HEK293T (cell line): ENCODE measurements around the gene PSAT1.
A peak's percentile ranks its signal among the peaks of the same experiment; 100 is the strongest.

Experiments
- CTCF ChIA-PET: fragments of 350-600 bp; formaldehyde crosslinking; extraction: SDS; loops from one replicate; lab custom pipeline; 2021; ENCODE audit warnings: antibody characterized with exemption, inconsistent platforms; lab: Yijun Ruan, JAX
- POLR2A ChIA-PET: fragments of 350-600 bp; formaldehyde crosslinking; extraction: SDS; loops from one replicate; lab custom pipeline; 2020; ENCODE audit warnings: antibody characterized with exemption, inconsistent platforms; lab: Yijun Ruan, JAX
- DNase-seq: peaks from one replicate; pipeline ENCODE4 v3.0.0; 2012; ENCODE audit warnings: mixed read lengths; ENCODE audit errors: extremely low spot score
- ARNT ChIP-seq: fragments of 450-650 bp; IDR thresholded peaks from 2 replicates; pipeline ENCODE4 v1.6.1; 2017; ENCODE audit warnings: mild to moderate bottlenecking
- BHLHE40 ChIP-seq: fragments of 450-650 bp; IDR thresholded peaks from 2 replicates; pipeline ENCODE4 v1.6.1; 2016; ENCODE audit warnings: mild to moderate bottlenecking, moderate library complexity, borderline replicate concordance
- CTBP1 ChIP-seq: fragments of 450-650 bp; IDR thresholded peaks from 2 replicates; pipeline ENCODE4 v1.6.1; 2016; ENCODE audit warnings: borderline replicate concordance
- ELF4 ChIP-seq: fragments of 450-650 bp; IDR thresholded peaks from 2 replicates; pipeline ENCODE4 v1.6.1; 2017; ENCODE audit warnings: antibody characterized with exemption
- FOXA1 ChIP-seq: fragments of 450-650 bp; IDR thresholded peaks from 2 replicates; pipeline ENCODE4 v1.6.1; 2016; ENCODE audit warnings: mild to moderate bottlenecking
- FOXK2 ChIP-seq: fragments of 450-650 bp; IDR thresholded peaks from 2 replicates; pipeline ENCODE4 v1.6.1; 2016; ENCODE audit warnings: mild to moderate bottlenecking
- FOXM1 ChIP-seq: fragments of 450-650 bp; IDR thresholded peaks from 2 replicates; pipeline ENCODE4 v1.6.1; 2017; ENCODE audit warnings: mild to moderate bottlenecking, borderline replicate concordance
- HDGF ChIP-seq: fragments of 450-650 bp; IDR thresholded peaks from 2 replicates; pipeline ENCODE4 v1.6.1; 2017; ENCODE audit warnings: antibody characterized with exemption, borderline replicate concordance
- L3MBTL2 ChIP-seq: fragments of 450-650 bp; conservative IDR thresholded peaks from 2 replicates; pipeline ENCODE4 v1.6.1; 2016; ENCODE audit warnings: mild to moderate bottlenecking
- LEF1 ChIP-seq: fragments of 450-650 bp; IDR thresholded peaks from 2 replicates; pipeline ENCODE4 v1.6.1; 2017; ENCODE audit warnings: mild to moderate bottlenecking, borderline replicate concordance
- NFRKB ChIP-seq: fragments of 450-650 bp; IDR thresholded peaks from 2 replicates; pipeline ENCODE4 v1.6.1; 2016; ENCODE audit warnings: mild to moderate bottlenecking, moderate library complexity
- PKNOX1 ChIP-seq: fragments of 450-650 bp; IDR thresholded peaks from 2 replicates; pipeline ENCODE4 v1.6.1; 2016
- SP1 ChIP-seq: fragments of 450-650 bp; IDR thresholded peaks from 2 replicates; pipeline ENCODE4 v1.6.1; 2017
- SUZ12 ChIP-seq: fragments of 450-650 bp; IDR thresholded peaks from 2 replicates; pipeline ENCODE4 v1.6.1; 2016; ENCODE audit warnings: mild to moderate bottlenecking
- TARDBP ChIP-seq: fragments of 450-650 bp; IDR thresholded peaks from 2 replicates; pipeline ENCODE4 v1.6.1; 2016
- ZNF384 ChIP-seq: fragments of 450-650 bp; IDR thresholded peaks from 2 replicates; pipeline ENCODE4 v1.6.1; 2016

Gene PSAT1

GRCh38 chr9:78326564-78326963 is 29.6 kb downstream of the PSAT1 start:
- no peak for DNase-seq
- ChIA-PET POLR2A (no interaction called here), CTCF (no interaction called here)
- no peak for TF ChIP-seq BHLHE40

GRCh38 chr9:78332381-78332780 is 35.5 kb downstream of the PSAT1 start:
- CTCF ChIA-PET, result no interaction called here
- no peak for TF ChIP-seq ELF4
- TF ChIP-seq SP1, result no peak
- TF ChIP-seq LEF1, result no peak
- TF ChIP-seq HDGF, result no peak
- TF ChIP-seq ARNT, result no peak
- TF ChIP-seq FOXK2, result no peak
- no peak for TF ChIP-seq TARDBP
- no peak for TF ChIP-seq NFRKB
- TF ChIP-seq FOXA1, result no peak
- no peak for DNase-seq
- POLR2A ChIA-PET, result no interaction called here

- ChIA-PET POLR2A (no interaction called here), CTCF (no interaction called here)
- DNase-seq, result no peak
- TF ChIP-seq FOXM1 (no peak), PKNOX1 (peak; percentile 54)
These were observed 51.9 kb downstream of the PSAT1 start for GRCh38 chr9:78348848-78349247.

GRCh38 chr9:78351816-78352215 is 54.9 kb downstream of the PSAT1 start:
- ChIA-PET CTCF (no interaction called here), POLR2A (no interaction called here)
- no peak for DNase-seq
- TF ChIP-seq SP1 (no peak), ELF4 (no peak), FOXM1 (no peak)

- no peak for TF ChIP-seq ELF4
- no peak for TF ChIP-seq ARNT
- TF ChIP-seq FOXK2, result no peak
- TF ChIP-seq CTBP1, result no peak
- no peak for TF ChIP-seq LEF1
- TF ChIP-seq TARDBP, result no peak
- TF ChIP-seq SP1, result no peak
- TF ChIP-seq BHLHE40, result no peak
- TF ChIP-seq SUZ12, result no peak
- no peak for TF ChIP-seq FOXM1
- TF ChIP-seq HDGF, result no peak
- no peak for TF ChIP-seq PKNOX1
- no peak for TF ChIP-seq FOXA1
- no peak for DNase-seq
- ChIA-PET POLR2A (no interaction called here), CTCF (no interaction called here)
These were observed 57.5 kb downstream of the PSAT1 start for GRCh38 chr9:78354324-78354973.

- POLR2A ChIA-PET, result no interaction called here
- CTCF ChIA-PET, result no interaction called here
- no peak for TF ChIP-seq BHLHE40
- TF ChIP-seq ARNT, result no peak
- TF ChIP-seq ZNF384, result no peak
- no peak for TF ChIP-seq TARDBP
- no peak for TF ChIP-seq ELF4
- no peak for TF ChIP-seq NFRKB
- TF ChIP-seq CTBP1, result no peak
- no peak for TF ChIP-seq FOXM1
- no peak for TF ChIP-seq HDGF
- no peak for TF ChIP-seq L3MBTL2
- no peak for TF ChIP-seq FOXK2
- no peak for TF ChIP-seq SP1
- TF ChIP-seq LEF1, result no peak
- TF ChIP-seq PKNOX1, result no peak
- TF ChIP-seq FOXA1, result no peak
- DNase-seq, result no peak
These were observed 58.1 kb downstream of the PSAT1 start for GRCh38 chr9:78354989-78355388.

- ChIA-PET CTCF (no interaction called here), POLR2A (no interaction called here)
- TF ChIP-seq ELF4, result no peak
- TF ChIP-seq SUZ12, result no peak
- TF ChIP-seq ARNT, result no peak
- no peak for TF ChIP-seq BHLHE40
- no peak for TF ChIP-seq NFRKB
- no peak for TF ChIP-seq L3MBTL2
- TF ChIP-seq HDGF, result no peak
- no peak for TF ChIP-seq TARDBP
- no peak for TF ChIP-seq SP1
- TF ChIP-seq FOXM1, result no peak
- TF ChIP-seq ZNF384, result no peak
- no peak for TF ChIP-seq LEF1
- no peak for TF ChIP-seq PKNOX1
- DNase-seq, result no peak
These were observed 59.7 kb downstream of the PSAT1 start for GRCh38 chr9:78356634-78357033.
